ENCODE measurements around the gene STX1B. TPM values are rescaled to one million over a fixed set of nuclear protein-coding genes. Genes with fewer than 3 reads are reported as not detected.

Gene STX1B
- total and polyA plus RNA-seq, 8 donors: 0.16 to 2.4 (median 0.80) TPM

- Histone ChIP-seq H3K4me3 (no peak overlapping the region), H3K4me1 (peaks cover 0 to 2% (median 0%) of the 10 kb centered on the region in 3 donors), H3K27ac (no peak overlapping the region), H3K9me3 (no peaks in the 10 kb centered on the region), H3K36me3 (no peaks in the 10 kb centered on the region), H3K27me3 (no peaks in the 10 kb centered on the region)
- DNase-seq (peak in 1 of 6 donors; percentile 51), ATAC-seq (no peak), FAIRE-seq (no peak)
- WGBS, 2 donors: 67 to 77% methylated on average over 8 of the region's 8 CpGs
- intact Hi-C loops (cut with DNase I): no loop called here
- TF ChIP-seq CTCF (IDR thresholded peaks at IDR 0.05): no peak
These were observed 19.4 kb downstream of the STX1B start for GRCh38 chr16:30991052-30991451.

- FAIRE-seq: no peak
- TF ChIP-seq CTCF (IDR thresholded peaks at IDR 0.05): no peak
- Histone ChIP-seq H3K27me3 (no peaks in the 10 kb centered on the region), H3K4me1 (peaks cover 0 to 7% (median 0%) of the 10 kb centered on the region in 3 donors), H3K27ac (no peak overlapping the region), H3K4me3 (no peak overlapping the region), H3K9me3 (no peaks in the 10 kb centered on the region), H3K36me3 (no peaks in the 10 kb centered on the region)
- intact Hi-C loops (cut with DNase I): no loop called here
- peak in 1 of 6 donors; percentile 61 for DNase-seq
- 61% methylated on average over 12 of the region's 12 CpGs for WGBS, 2 donors
- ATAC-seq: no peak
These were observed 20.3 kb downstream of the STX1B start for GRCh38 chr16:30990105-30990504.

GRCh38 chr16:30989469-30990047 lies 20.9 kb downstream of the STX1B start:
- no peaks in the 10 kb centered on the region for H3K9me3 ChIP-seq
- FAIRE-seq: no peak
- peak in 1 of 6 donors; percentile 37 for DNase-seq
- H3K27me3 ChIP-seq: no peaks in the 10 kb centered on the region
- H3K27ac ChIP-seq: no peak overlapping the region
- TF ChIP-seq CTCF (IDR thresholded peaks at IDR 0.05): no peak
- ATAC-seq: no peak
- H3K4me3 ChIP-seq: no peak overlapping the region
- intact Hi-C loops (cut with DNase I): loop anchor here in 2 of 3 donors (5.0 to 10.0 kb wide), 3 partner anchors 95 to 455 kb away; partner anchors contain the start of genes PRSS53 (in 1 of the 2) and ZNF843 (in 1 of the 2)
- 70 to 81% methylated on average over 23 of the region's 23 CpGs for WGBS, 2 donors
- H3K4me1 ChIP-seq: peaks cover 0 to 7% (median 0%) of the 10 kb centered on the region in 3 donors
- no peaks in the 10 kb centered on the region for H3K36me3 ChIP-seq

GRCh38 chr16:30987581-30988190 lies 22.8 kb downstream of the STX1B start:
- ATAC-seq (no peak), FAIRE-seq (no peak), DNase-seq (peak in 1 of 6 donors; percentile 66)
- Histone ChIP-seq H3K27me3 (no peaks in the 10 kb centered on the region), H3K4me1 (peaks cover 0 to 7% (median 0%) of the 10 kb centered on the region in 3 donors), H3K27ac (no peak overlapping the region), H3K36me3 (no peaks in the 10 kb centered on the region), H3K9me3 (no peaks in the 10 kb centered on the region), H3K4me3 (no peak overlapping the region)
- intact Hi-C loops (cut with DNase I): loop anchor here in 2 of 3 donors (2.0 to 10.0 kb wide), 4 partner anchors 97 to 457 kb away; partner anchors contain the start of genes PRSS53 (in 1 of the 2) and ZNF843 (in 1 of the 2)
- WGBS, 2 donors: 94 to 95% methylated on average over 30 of the region's 30 CpGs
- TF ChIP-seq CTCF (IDR thresholded peaks at IDR 0.05): no peak

All from pancreas (tissue), 10 donors.